OCI-LY3 (cell line): Measurements from ENCODE around the gene HOXC6.
A peak's percentile ranks its signal among the peaks of the same experiment; 100 is the strongest.

ENCODE experiments used
- H2AFZ ChIP-seq: fragments of 200-600, 300-600 bp; shearing (Covaris generic); 2 replicates; pipeline ENCODE4 v1.6.0; 2014; ENCODE audit warnings: antibody characterized with exemption, low read depth, low read length
- H3K27ac ChIP-seq: fragments of 200-600, 300-600 bp; sonication (generic); 2 replicates; pipeline ENCODE4 v1.5.1; 2014; ENCODE audit warnings: mild to moderate bottlenecking, low read length, moderate library complexity, mixed read lengths
- H3K27me3 ChIP-seq: fragments of 200-600, 300-600 bp; sonication (generic); 2 replicates; pipeline ENCODE4 v1.6.1; 2014; ENCODE audit warnings: low read depth, low read length, mixed read lengths
- H3K36me3 ChIP-seq: fragments of 200-600, 300-600 bp; sonication (generic); replicated peaks from 2 replicates; pipeline ENCODE3; 2014; ENCODE audit warnings: low read depth, low read length, mixed read lengths
- H3K4me1 ChIP-seq: fragments of 300-600, 200-600 bp; sonication (generic); 2 replicates; pipeline ENCODE4 v1.6.1; 2014; ENCODE audit warnings: low read length, mixed read lengths
- H3K4me2 ChIP-seq: fragments of 200-600, 300-600 bp; sonication (generic); 2 replicates; pipeline ENCODE4 v1.6.1; 2014; ENCODE audit warnings: low read length, mixed read lengths
- H3K4me3 ChIP-seq: fragments of 300-600, 200-600 bp; sonication (generic); 2 replicates; pipeline ENCODE4 v1.5.1; 2014; ENCODE audit warnings: antibody characterized with exemption, mild to moderate bottlenecking, low read length, moderate library complexity
- H3K79me2 ChIP-seq: fragments of 300-600, 200-600 bp; shearing (Covaris generic); 2 replicates; pipeline ENCODE4 v1.6.1; 2014; ENCODE audit warnings: mild to moderate bottlenecking, low read length, mixed read lengths
- H3K9ac ChIP-seq: fragments of 300-600, 200-600 bp; shearing (Covaris generic); 2 replicates; pipeline ENCODE4 v1.6.0; 2014; ENCODE audit warnings: mild to moderate bottlenecking, low read length, moderate library complexity
- H3K9me3 ChIP-seq: fragments of 200-600, 300-600 bp; shearing (Covaris generic); 2 replicates; pipeline ENCODE4 v1.6.1; 2014; ENCODE audit warnings: low read length, mixed read lengths; ENCODE audit not compliant: insufficient read depth
- H4K20me1 ChIP-seq: fragments of 200-600, 300-600 bp; sonication (generic); 2 replicates; pipeline ENCODE4 v1.6.1; 2016; ENCODE audit warnings: low read length, mixed read lengths; ENCODE audit not compliant: insufficient read depth
- CTCF ChIP-seq: fragments of 200-600, 300-600 bp; sonication (generic); IDR thresholded peaks from 2 replicates; pipeline ENCODE4 v1.5.1; 2014; ENCODE audit warnings: antibody characterized with exemption, low read length, low read depth
- EZH2phosphoT487 ChIP-seq: fragments of 200-600 bp; shearing (Covaris generic); IDR thresholded peaks from 2 replicates; pipeline ENCODE4 v1.6.1; 2018; ENCODE audit warnings: antibody characterized with exemption, mixed run types, low read depth

HOXC6 gene

GRCh38 chr12:54021432-54022013, 6.7 kb upstream of the HOXC6 start:
- TF ChIP-seq EZH2phosphoT487 (no peak), CTCF (peak; percentile 36)
- no peaks in the 10 kb centered on the region for H4K20me1 ChIP-seq
- no peaks in the 10 kb centered on the region for H3K9me3 ChIP-seq
- peak overlapping the region; percentile 66 for H2AFZ ChIP-seq
- no peaks in the 10 kb centered on the region for H3K79me2 ChIP-seq
- H3K4me2 ChIP-seq = peak overlapping the region; percentile 91
- H3K36me3 ChIP-seq = no peaks in the 10 kb centered on the region
- H3K4me1 ChIP-seq = peaks cover 67% of the 10 kb centered on the region
- H3K27ac ChIP-seq = peak overlapping the region; percentile 44; the same call in 1 of the 2 replicates
- H3K27me3 ChIP-seq = no peaks in the 10 kb centered on the region
- H3K4me3 ChIP-seq = peak overlapping the region; percentile 71
- H3K9ac ChIP-seq = peak overlapping the region; percentile 65

GRCh38 chr12:54022960-54023884, 5.0 kb upstream of the HOXC6 start:
- H3K79me2 ChIP-seq = no peaks in the 10 kb centered on the region
- H3K36me3 ChIP-seq = no peaks in the 10 kb centered on the region
- H3K4me1 ChIP-seq = peaks cover 82% of the 10 kb centered on the region
- no peak overlapping the region for H3K4me3 ChIP-seq
- no peak overlapping the region for H3K4me2 ChIP-seq
- no peak for TF ChIP-seq CTCF
- no peak for TF ChIP-seq EZH2phosphoT487
- H2AFZ ChIP-seq = no peak overlapping the region
- no peaks in the 10 kb centered on the region for H4K20me1 ChIP-seq
- no peak overlapping the region for H3K9ac ChIP-seq
- H3K9me3 ChIP-seq = no peaks in the 10 kb centered on the region
- H3K27ac ChIP-seq = no peak overlapping the region
- no peaks in the 10 kb centered on the region for H3K27me3 ChIP-seq

- no peak overlapping the region for H3K27ac ChIP-seq
- H3K4me1 ChIP-seq = peaks cover 76% of the 10 kb centered on the region
- TF ChIP-seq CTCF (no peak), EZH2phosphoT487 (no peak)
- no peaks in the 10 kb centered on the region for H3K36me3 ChIP-seq
- H3K9ac ChIP-seq = no peak overlapping the region
- no peak overlapping the region for H3K4me2 ChIP-seq
- H2AFZ ChIP-seq = no peak overlapping the region
- H3K27me3 ChIP-seq = no peaks in the 10 kb centered on the region
- no peaks in the 10 kb centered on the region for H3K9me3 ChIP-seq
- no peaks in the 10 kb centered on the region for H3K79me2 ChIP-seq
- no peak overlapping the region for H3K4me3 ChIP-seq
- H4K20me1 ChIP-seq = no peaks in the 10 kb centered on the region
Measured at GRCh38 chr12:54024127-54024526, 4.1 kb upstream of the HOXC6 start.
